ENCODE measurements around the gene MED13L.

- TF ChIP-seq CTCF (IDR thresholded peaks at IDR 0.05) (no peak), POLR2A (IDR thresholded peaks at IDR 0.05) (no peak)
Measured at GRCh38 chr12:116266168-116266601, 11.3 kb downstream of the MED13L start.

All from testis (tissue), 2 donors.